Measurements from ENCODE around the gene TMPRSS11F. TPM values are rescaled to one million over a fixed set of nuclear protein-coding genes. Genes with fewer than 3 reads are reported as not detected.

Gene TMPRSS11F
- total and polyA plus RNA-seq, 2 donors (not counting 3 experiments of a cell fraction or from before 2014, with no cell fraction given) = not detected

- H3K27ac ChIP-seq (ENCODE audit: insufficient read depth, low read depth, low read length) = no peak overlapping the region
- TF ChIP-seq EZH2 (IDR thresholded peaks at IDR 0.05; ENCODE audit: borderline replicate concordance, low read depth, low read length, severe bottlenecking) (no peak), FOS (IDR thresholded peaks at IDR 0.05; ENCODE audit: borderline replicate concordance, insufficient read depth, low read length) (no peak), MAX (IDR thresholded peaks at IDR 0.05; ENCODE audit: insufficient read depth, insufficient read length) (no peak), POLR2AphosphoS5 (IDR thresholded peaks at IDR 0.05; ENCODE audit: insufficient read depth, low read depth, low read length) (no peak), MYC (IDR thresholded peaks at IDR 0.05; ENCODE audit: low read depth, low read length) (no peak)
- H4K20me1 ChIP-seq (replicated peaks; ENCODE audit: control insufficient read depth, extremely low read depth, insufficient read depth, low read length) = no peaks in the 10 kb centered on the region
- DNase-seq (ENCODE audit: low read depth, low spot score) = no peak
- H3K79me2 ChIP-seq (ENCODE audit: control insufficient read depth, insufficient read depth, low read length) = no peaks in the 10 kb centered on the region
- no peaks in the 10 kb centered on the region for H3K4me1 ChIP-seq (ENCODE audit: control insufficient read depth, extremely low read depth, insufficient read depth, low read length)
- no peak overlapping the region for H3K4me2 ChIP-seq (ENCODE audit: insufficient read depth, low read length)
- no peaks in the 10 kb centered on the region for H3K9me3 ChIP-seq (replicated peaks; ENCODE audit: control insufficient read depth, insufficient read depth, low read length)
- BruUV-seq (replicated peaks) = no TSS peak
- no peak for FAIRE-seq
- no peak overlapping the region for H2AFZ ChIP-seq (ENCODE audit: low read depth, low read length)
- POLR2A ChIA-PET = no interaction called here
- dilution Hi-C loops (cut with MboI; ENCODE audit: extremely low pct_ligation_motif_present, low sequenced_read_pairs) (no loop called here), intact Hi-C loops (cut with micrococcal nuclease) (no loop called here)
- H3K36me3 ChIP-seq (ENCODE audit: control insufficient read depth in 2 of 2, extremely low read depth in 1 of 2, insufficient read depth in 2 of 2, low read length in 2 of 2) = no peaks in the 10 kb centered on the region
- no peak overlapping the region for H3K4me3 ChIP-seq (replicated peaks in 1 of 3; ENCODE audit: insufficient read depth in 1 of 3, low read depth in 1 of 3, low read length in 3 of 3)
- no peaks in the 10 kb centered on the region for H3K27me3 ChIP-seq (ENCODE audit: control insufficient read depth in 2 of 2, insufficient read depth in 2 of 2, low read length in 2 of 2)
- H3K9ac ChIP-seq (replicated peaks; ENCODE audit: extremely low read depth, insufficient read depth, low read length) = no peak overlapping the region
- H3K9me1 ChIP-seq (replicated peaks; ENCODE audit: control insufficient read depth, extremely low read depth, insufficient read depth, low read length) = no peaks in the 10 kb centered on the region
- CTCF ChIA-PET = interaction anchor here (0.8 kb wide), 1 partner anchor 430 kb away, joined by 3 read pairs; no protein-coding TSS in a partner anchor
Measured at GRCh38 chr4:68176904-68177303, 47.2 kb upstream of the TMPRSS11F start.

- H3K27me3 ChIP-seq (ENCODE audit: control insufficient read depth in 2 of 2, insufficient read depth in 2 of 2, low read length in 2 of 2) = no peaks in the 10 kb centered on the region
- FAIRE-seq (no peak), DNase-seq (ENCODE audit: low read depth, low spot score) (no peak)
- H3K4me1 ChIP-seq (ENCODE audit: control insufficient read depth, extremely low read depth, insufficient read depth, low read length) = no peaks in the 10 kb centered on the region
- H3K79me2 ChIP-seq (ENCODE audit: control insufficient read depth, insufficient read depth, low read length) = no peaks in the 10 kb centered on the region
- BruUV-seq (replicated peaks) = no TSS peak
- H3K4me3 ChIP-seq (replicated peaks in 1 of 3; ENCODE audit: insufficient read depth in 1 of 3, low read depth in 1 of 3, low read length in 3 of 3) = no peak overlapping the region
- ChIA-PET CTCF (interaction anchor here (0.8 to 2.6 kb wide), 9 partner anchors 8 to 430 kb away, joined by 3 to 22 read pairs (median 6); no protein-coding TSS in a partner anchor), POLR2A (no interaction called here)
- H2AFZ ChIP-seq (ENCODE audit: low read depth, low read length) = no peak overlapping the region
- no peaks in the 10 kb centered on the region for H3K36me3 ChIP-seq (ENCODE audit: control insufficient read depth in 2 of 2, extremely low read depth in 1 of 2, insufficient read depth in 2 of 2, low read length in 2 of 2)
- no peaks in the 10 kb centered on the region for H3K9me1 ChIP-seq (replicated peaks; ENCODE audit: control insufficient read depth, extremely low read depth, insufficient read depth, low read length)
- H3K27ac ChIP-seq (ENCODE audit: insufficient read depth, low read depth, low read length) = no peak overlapping the region
- intact Hi-C loops (cut with micrococcal nuclease) (no loop called here), dilution Hi-C loops (cut with MboI; ENCODE audit: extremely low pct_ligation_motif_present, low sequenced_read_pairs) (no loop called here)
- no peak for TF ChIP-seq POLR2AphosphoS5 (IDR thresholded peaks at IDR 0.05; ENCODE audit: insufficient read depth, low read depth, low read length)
- no peak for TF ChIP-seq MAX (IDR thresholded peaks at IDR 0.05; ENCODE audit: insufficient read depth, insufficient read length)
- TF ChIP-seq FOS (IDR thresholded peaks at IDR 0.05; ENCODE audit: borderline replicate concordance, insufficient read depth, low read length) = no peak
- no peak for TF ChIP-seq MYC (IDR thresholded peaks at IDR 0.05; ENCODE audit: low read depth, low read length)
- TF ChIP-seq POLR2A (IDR thresholded peaks at IDR 0.05; ENCODE audit: low read depth, low read length) = no peak
- no peak for TF ChIP-seq JUN (IDR thresholded peaks at IDR 0.05; ENCODE audit: borderline replicate concordance, insufficient read depth, insufficient read length, low read depth)
- no peak for TF ChIP-seq EZH2 (IDR thresholded peaks at IDR 0.05; ENCODE audit: borderline replicate concordance, low read depth, low read length, severe bottlenecking)
- TF ChIP-seq GATA2 (IDR thresholded peaks at IDR 0.05; ENCODE audit: insufficient read depth, insufficient read length, low read depth, low read length) = no peak
- TF ChIP-seq CTCF (IDR thresholded peaks at IDR 0.05; ENCODE audit: extremely low read depth in 1 of 2, insufficient read depth in 1 of 2, low read depth in 1 of 2, low read length in 2 of 2) = no peak
- no peaks in the 10 kb centered on the region for H3K9me3 ChIP-seq (replicated peaks; ENCODE audit: control insufficient read depth, insufficient read depth, low read length)
- H3K9ac ChIP-seq (replicated peaks; ENCODE audit: extremely low read depth, insufficient read depth, low read length) = no peak overlapping the region
- H4K20me1 ChIP-seq (replicated peaks; ENCODE audit: control insufficient read depth, extremely low read depth, insufficient read depth, low read length) = no peaks in the 10 kb centered on the region
- H3K4me2 ChIP-seq (ENCODE audit: insufficient read depth, low read length) = no peak overlapping the region
Measured at GRCh38 chr4:68176500-68176899, 46.8 kb upstream of the TMPRSS11F start.
